Measurements from ENCODE around the gene RAB20.

RAB20 gene

DNA sequence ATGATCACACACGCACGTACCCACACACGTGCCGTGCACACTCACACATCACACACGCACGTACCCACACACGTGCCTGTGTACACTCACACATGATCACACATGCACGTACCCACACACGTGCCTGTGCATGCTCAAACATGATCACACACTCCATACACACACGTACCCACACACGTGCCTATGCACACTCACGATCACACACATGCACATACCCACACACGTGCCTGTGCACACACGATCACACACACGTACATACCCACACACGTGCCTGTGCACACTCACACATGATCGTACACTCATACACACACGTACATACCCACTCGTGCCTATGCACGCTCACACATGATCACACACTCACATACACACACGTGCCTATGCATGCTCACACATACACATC is 86.8 kb downstream of the RAB20 start:
- peaks cover 0 to 4% of the 10 kb centered on the region in 2 experiments for H3K4me1 ChIP-seq (ENCODE audit: control insufficient read depth in 1 of 2, insufficient read depth in 1 of 2, low read depth in 1 of 2, low read length in 1 of 2)
- peaks cover 16% of the 10 kb centered on the region for H3K27me3 ChIP-seq
- no peak overlapping the region for H3K27ac ChIP-seq
- TF ChIP-seq, protein P1, sequence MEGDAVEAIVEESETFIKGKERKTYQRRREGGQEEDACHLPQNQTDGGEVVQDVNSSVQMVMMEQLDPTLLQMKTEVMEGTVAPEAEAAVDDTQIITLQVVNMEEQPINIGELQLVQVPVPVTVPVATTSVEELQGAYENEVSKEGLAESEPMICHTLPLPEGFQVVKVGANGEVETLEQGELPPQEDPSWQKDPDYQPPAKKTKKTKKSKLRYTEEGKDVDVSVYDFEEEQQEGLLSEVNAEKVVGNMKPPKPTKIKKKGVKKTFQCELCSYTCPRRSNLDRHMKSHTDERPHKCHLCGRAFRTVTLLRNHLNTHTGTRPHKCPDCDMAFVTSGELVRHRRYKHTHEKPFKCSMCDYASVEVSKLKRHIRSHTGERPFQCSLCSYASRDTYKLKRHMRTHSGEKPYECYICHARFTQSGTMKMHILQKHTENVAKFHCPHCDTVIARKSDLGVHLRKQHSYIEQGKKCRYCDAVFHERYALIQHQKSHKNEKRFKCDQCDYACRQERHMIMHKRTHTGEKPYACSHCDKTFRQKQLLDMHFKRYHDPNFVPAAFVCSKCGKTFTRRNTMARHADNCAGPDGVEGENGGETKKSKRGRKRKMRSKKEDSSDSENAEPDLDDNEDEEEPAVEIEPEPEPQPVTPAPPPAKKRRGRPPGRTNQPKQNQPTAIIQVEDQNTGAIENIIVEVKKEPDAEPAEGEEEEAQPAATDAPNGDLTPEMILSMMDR (IDR thresholded peaks at IDR 0.05): no peak
- H3K36me3 ChIP-seq: no peaks in the 10 kb centered on the region
- no peak overlapping the region for H3K4me3 ChIP-seq (ENCODE audit: low read depth in 1 of 2, low read length in 1 of 2)
- no peaks in the 10 kb centered on the region for H3K9me3 ChIP-seq

Data from neutrophil (primary cell).